Daoy (cell line): ENCODE measurements around the gene LCN9. TPM values are rescaled to one million over a fixed set of nuclear protein-coding genes. Genes with fewer than 3 reads are reported as not detected.
"Not testable (repeated sequence)": the region's sequence is repeated elsewhere in the genome, so short reads cannot be mapped to it uniquely, and the experiment has no call there.

Experiments used
- DNase-seq: peaks from one replicate; pipeline ENCODE4 v3.0.0-alpha.2; 2015; ENCODE audit warnings: low read depth
- total RNA-seq: library from RNA; depleted of rRNA; stranded (reverse); fragments of >200 nt; shearing (Covaris generic); gene quantifications from 2 replicates; pipeline ENCODE4 v1.2.3, GENCODE V29; 2014

LCN9 gene
- total RNA-seq, 1 experiment from 2014 or later = not detected

DNA sequence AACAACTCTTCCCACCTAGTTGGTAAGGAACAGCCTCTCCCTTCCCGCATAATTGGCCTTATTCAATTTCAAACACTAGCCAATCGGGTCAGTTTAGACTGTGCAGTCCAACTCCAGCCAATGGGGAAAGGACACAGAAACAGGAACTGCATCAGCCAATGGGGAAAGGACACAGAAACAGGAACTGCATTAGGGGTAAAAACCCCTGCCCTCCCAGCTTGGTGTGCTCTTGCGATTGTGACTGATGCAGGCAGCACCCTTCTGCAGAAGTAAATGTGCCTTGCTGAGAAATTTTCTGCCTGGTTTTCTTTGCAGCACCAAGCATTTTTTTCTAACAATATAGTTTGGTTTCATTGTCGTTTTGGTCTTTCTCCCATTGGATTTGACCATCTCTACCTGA lies 15.2 kb upstream of the LCN9 start:
- DNase-seq = no peak

DNA sequence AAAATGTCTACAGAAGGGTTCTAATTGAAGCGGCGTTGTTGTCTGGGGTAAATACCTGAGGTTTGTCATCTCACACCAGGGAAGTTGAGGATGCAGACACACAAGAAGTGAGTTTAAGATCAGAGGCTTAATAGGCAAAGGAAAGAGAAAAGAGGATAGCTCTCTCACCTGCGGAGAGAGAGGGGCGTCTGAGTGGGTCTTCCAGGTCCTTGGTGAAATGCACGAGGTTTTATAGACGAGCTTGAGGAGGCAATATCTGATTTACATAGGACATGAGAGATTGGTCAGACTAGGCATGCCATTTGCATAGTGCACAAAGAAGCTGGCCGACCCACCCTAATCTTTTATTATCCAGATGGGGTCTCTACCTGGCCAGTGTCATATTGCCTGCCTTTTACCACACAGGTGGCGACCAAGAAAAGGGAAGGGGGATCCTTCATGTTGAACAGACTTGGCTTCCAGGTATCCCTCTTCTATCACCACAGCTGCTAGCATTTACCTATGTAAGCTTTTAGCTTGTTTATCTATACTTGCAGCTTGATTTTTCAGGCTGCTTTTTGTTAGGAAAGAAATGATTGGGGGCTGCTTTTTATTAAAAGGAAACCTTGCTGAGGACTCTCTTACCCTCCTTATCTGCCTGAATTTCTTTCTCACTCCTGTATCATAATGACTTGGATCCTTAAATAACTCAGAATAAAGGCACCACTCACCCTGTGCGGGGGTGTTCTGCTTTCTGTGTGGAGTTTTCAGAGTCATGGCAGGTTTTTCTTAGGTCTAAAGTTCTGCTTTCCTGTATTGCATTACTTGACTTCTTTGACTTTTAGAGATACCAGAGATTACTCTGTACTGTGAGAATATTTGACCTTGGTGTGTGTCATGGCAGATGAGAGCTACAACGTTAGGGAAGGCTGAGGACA lies 14.4 kb upstream of the LCN9 start:
- no peak for DNase-seq

DNA sequence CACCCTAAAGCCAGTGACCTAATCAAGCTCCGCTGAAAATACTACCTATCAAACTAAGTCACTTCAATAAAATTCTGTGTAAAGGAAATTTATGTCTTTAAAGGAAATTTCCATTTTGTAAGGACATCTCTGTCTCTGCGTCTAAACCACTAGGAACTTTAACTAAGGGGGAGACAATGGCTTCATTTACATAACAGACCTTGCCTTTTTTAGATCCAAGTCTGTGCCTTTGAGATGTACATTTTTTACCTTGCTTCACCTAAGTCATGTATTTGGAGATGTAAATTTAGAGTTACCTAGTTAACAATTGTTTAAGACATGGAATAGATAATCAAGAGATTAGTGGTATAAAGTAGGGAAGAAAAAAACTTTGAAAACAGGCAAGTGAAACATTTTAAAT lies 13.6 kb upstream of the LCN9 start:
- DNase-seq = no peak

DNA sequence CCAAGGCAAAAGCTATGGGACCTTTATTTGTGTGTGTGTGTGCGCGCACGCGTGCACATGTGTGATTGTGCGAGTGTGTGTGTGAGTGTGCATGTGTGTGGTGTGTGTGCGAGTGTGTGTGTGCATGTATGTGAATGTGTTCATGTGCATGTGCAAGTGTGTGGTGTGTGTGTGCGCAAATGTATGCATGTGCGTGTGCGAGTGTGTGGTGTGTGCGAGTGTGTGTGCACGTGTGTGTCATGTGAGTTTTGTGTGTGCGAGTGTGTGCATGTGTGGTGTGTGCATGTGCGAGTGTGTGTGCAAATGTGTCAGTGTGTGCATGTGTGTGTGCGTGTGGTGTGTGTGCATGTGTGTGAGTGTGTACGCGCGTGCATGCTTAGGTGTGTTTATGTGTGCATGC lies 12.7 kb upstream of the LCN9 start:
- DNase-seq = no peak

- DNase-seq = no peak
These were observed 7.8 kb upstream of the LCN9 start for GRCh38 chr9:135655317-135655716.

DNA sequence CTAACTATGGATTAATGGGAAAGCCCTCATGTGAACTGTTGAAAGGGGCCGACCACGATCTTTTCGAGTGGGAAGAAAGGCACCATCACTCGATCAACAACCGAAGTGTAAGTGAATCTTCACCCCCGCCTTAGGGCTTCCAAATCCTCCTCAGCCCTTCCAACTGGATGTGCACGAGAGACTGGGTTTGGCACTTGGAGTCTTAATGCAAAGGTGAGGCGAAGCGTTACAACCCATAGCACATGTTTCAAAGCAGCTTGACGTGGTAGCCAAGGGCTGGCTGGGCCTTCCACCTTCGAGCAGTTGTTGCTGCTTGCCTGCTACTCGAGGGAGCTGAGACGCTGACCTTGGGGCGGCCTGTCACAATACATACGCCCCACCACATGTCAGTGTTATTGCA lies 5.7 kb upstream of the LCN9 start:
- no peak for DNase-seq

GRCh38 chr9:135659252-135659651 lies 3.9 kb upstream of the LCN9 start:
- no peak for DNase-seq

DNA sequence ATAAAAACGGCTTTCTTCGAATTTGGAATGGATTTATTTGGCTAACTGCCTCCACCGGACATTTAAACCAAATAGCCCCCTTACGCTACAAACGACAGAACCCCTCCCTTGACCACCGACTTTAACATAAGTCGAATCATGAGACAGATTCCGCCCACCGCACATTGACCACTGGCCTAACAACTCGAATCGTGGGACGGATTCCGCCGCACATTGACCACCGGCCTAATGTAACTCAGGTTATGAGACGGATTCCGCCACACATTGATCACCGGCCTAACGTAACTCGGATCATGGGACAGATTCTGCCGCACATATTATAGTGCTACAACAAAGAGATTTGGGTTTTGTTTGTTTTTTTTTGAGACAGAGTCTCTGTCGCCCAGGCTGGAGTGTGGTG lies 2.7 kb upstream of the LCN9 start:
- DNase-seq = no peak

GRCh38 chr9:135661816-135662560 lies 1.1 kb upstream of the LCN9 start:
- DNase-seq = no peak

DNA sequence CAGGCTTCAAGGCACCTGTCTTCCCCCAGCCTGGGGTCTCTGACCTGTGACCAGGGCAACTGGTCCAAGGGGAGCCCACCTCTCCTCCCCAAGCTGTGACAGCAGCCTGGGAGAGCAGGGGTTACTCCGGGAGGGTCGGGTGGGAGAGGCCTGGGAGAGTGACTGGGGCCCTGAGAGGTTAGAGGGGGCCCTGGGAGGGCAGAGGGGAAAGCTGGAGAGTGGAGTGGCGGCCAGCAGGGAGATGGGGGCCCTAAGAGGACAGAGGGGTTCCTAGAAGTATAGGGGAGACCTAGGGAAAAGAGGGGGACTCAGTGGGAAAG lies 302 bp downstream of the LCN9 start:
- no peak for DNase-seq

DNA sequence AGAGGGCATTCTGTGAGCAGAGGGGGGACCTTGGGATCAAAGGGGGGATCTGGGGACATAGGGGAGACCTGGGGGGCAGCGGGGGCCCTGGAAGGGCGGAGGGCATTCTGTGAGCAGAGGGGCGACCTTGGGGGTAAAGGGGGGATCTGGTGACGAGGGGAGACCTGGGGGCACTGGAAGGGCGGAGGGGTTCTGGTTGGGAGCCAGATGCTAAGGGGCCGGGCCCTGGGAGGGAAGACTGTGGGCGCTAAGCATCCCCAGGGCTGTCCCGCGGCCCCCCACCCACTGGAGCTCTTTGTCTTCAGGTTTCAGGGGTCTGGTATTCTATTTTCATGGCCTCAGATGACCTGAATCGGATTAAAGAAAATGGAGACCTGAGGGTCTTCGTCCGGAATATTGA lies 748 bp downstream of the LCN9 start:
- no peak for DNase-seq

- DNase-seq = no peak
These were observed 1.2 kb downstream of the LCN9 start for GRCh38 chr9:135664266-135664665.

DNA sequence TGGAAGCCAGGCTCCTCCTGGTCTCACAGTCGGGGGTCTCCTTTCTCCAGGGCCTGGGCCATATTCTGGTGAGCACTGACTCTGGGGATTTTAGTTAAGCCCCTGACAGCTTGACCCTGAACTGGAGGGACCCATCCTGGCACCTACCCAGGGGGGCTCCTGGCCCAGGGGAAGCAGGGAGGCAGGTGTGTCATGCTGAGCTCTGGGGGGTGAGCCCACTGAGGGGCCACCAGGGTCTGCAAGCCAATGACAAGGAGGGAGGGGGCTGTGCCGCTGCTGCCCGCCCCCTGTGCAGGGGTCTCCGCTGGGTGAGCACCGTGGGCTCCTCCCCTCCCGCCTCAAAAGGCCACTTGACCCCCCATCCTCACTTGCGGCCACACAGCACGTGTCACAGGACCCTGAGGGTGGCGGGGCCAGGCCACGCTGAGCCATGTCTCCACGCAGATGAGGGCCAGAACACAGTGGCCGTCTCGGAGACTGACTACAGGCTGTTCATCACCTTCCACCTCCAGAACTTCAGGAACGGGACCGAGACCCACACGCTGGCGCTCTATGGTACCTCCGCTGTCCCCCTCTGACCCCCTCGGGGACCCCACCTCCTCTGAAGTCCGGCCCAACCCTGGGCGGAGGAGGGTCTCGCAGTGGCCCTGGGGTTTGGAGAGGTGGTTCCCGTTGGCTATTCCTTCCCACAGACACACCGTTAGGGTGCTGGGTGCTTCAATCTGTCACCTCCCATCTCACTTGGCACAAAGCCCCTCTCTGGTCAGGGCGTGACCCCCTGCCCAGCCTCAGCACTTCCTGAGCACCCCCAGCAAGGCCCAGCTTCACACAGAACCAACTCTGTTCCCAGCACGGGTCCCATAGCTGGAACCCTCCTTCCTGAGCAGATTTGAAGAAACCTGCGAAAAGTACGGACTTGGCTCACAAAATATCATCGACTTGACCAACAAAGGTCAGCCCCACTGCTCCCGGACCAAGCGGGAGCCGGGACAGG lies 2.0 kb downstream of the LCN9 start:
- DNase-seq = no peak

- no peak for DNase-seq
These were observed 2.7 kb downstream of the LCN9 start for GRCh38 chr9:135665795-135666189.

DNA sequence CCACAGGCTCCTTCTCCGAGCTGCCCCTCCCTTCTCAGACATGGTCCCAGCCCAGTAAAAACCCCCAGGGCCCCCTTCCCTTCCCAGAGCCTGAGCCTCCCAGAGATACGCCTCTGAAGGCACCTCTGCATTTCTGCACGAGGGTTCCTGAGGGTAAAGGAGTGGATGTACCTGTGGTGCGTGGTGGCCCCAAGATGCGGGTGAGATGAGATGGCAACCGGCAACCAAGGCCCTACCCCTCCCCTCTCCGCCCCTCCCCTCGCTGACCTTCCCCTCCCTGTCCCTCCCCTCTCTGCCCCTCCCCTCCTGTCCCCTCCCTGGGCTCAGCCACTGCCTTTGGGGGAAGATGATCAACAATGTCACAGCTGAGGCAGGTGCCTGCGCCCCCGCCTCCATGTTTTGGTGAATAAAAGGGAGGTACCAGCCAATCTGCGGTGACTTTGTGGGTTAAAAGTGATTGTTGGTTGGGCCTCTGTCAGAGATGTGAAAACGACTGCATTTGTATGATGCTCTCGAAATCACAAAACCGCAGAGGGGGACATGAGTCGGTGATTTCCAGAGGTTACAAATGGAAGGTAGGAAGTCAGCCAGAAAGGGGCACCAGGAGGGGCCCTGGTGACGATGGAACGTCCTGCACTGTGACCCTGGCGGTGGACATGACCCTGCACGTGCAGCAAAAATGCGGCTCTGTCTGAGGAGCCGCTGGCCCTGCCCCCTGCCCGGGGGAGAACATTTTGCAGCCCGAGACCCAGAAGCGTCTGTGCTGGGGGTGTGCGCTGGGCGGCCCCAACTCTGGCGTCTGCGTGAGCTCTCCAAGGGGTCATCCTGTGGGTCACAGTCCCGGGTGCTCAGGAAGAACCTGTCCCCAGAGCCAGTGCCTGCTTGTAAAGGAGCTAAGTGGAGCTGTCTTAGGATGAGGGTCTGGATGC lies 3.7 kb downstream of the LCN9 start:
- no peak for DNase-seq

DNA sequence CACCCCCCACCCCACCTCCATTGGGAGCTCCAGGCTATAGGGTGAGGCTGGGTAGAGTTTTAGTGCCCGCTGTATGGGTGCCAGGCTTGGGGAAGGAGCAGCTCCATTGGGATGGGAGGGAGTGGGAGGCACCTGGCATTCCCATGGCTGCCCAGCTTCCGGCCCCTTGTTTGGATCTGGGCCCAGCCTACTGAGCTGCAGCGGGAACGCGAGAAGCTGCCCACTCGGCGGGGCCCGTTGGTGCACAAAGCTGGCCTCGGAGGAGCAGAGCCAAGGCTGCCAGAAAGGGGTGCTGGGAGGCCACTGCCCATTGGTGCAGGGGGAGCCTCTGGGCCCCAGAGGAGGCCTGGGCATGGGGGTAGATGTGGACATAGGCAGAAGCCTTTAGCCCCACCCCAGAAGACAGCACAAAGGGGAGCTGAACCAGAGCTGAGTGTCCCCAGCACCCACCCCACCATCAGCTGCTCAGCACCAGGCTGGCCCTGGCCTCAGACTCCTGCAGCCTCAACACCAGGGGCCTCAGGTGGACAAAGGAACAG lies 4.4 kb downstream of the LCN9 start:
- no peak for DNase-seq

DNA sequence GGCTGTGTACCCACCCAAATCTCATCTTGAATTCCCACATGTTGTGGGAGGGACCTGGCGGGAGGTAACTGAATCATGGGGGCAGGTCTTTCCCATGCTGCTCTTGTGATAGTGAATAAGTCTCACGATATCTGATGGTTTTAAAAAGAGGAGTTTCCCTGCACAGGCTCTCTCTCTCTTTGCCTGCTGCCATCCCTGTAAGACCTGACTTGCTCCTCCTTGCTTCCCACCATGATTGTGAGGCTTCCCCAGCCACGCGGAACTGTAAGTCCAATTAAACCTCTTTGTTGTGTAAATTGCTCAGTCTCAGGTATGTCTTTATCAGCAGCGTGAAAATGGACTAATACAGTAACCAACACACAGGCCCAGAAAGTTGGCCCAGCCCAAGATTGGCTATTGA lies 5.9 kb downstream of the LCN9 start:
- DNase-seq = not testable (repeated sequence)

DNA sequence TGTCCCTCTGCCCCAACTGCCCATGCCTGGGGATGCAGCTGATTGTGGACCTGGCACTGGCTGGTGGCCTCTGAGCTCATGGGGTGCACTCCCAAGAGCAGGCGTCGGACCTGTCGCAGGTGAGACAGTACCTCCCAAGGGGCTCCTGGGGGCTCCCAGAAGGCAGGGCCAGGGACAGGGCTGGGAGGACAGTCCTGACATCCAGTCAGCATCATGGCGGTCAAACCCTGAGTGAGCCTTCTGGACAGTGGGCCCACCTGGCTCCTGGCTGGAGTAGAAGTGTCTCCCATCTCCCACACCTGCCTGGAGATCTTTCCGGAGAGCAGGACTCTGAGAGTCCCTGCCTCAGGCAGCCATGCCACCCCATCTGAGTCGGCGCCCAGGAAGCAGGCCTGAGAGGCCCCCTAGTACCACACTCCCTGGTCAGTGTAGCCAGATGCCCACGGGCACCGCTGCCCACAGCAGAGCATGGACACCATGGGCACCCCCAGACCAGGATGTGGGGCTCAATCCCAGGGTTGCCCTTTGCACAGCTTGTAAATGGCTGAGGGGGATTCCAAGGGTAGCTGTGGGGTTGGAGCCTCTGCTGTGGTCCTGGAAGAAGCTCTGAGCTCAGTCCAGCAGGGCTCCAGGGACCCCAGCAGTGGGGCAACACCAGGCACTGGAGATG lies 6.6 kb downstream of the LCN9 start:
- no peak for DNase-seq

GRCh38 chr9:135670721-135671590 lies 7.8 kb downstream of the LCN9 start:
- DNase-seq = no peak
